HTR-8/SVneo (cell line): ENCODE data around the gene RCOR1.

Experiments
- DNase-seq: peaks from one replicate; pipeline ENCODE4 v3.0.0; 2011; ENCODE audit warnings: low spot score, mixed read lengths; ENCODE audit not compliant: insufficient read length
- FAIRE-seq: peaks from 2 replicates; lab custom pipeline; 2011; peaks lifted over from hg19 to GRCh38; lab: Jason Lieb, UNC

The RCOR1 gene

GRCh38 chr14:102666635-102667034 lies 74.2 kb downstream of the RCOR1 start:
- DNase-seq (no peak), FAIRE-seq (no peak)

- no peak for FAIRE-seq
- no peak for DNase-seq
Measured at GRCh38 chr14:102667703-102668102, 75.3 kb downstream of the RCOR1 start.

DNA sequence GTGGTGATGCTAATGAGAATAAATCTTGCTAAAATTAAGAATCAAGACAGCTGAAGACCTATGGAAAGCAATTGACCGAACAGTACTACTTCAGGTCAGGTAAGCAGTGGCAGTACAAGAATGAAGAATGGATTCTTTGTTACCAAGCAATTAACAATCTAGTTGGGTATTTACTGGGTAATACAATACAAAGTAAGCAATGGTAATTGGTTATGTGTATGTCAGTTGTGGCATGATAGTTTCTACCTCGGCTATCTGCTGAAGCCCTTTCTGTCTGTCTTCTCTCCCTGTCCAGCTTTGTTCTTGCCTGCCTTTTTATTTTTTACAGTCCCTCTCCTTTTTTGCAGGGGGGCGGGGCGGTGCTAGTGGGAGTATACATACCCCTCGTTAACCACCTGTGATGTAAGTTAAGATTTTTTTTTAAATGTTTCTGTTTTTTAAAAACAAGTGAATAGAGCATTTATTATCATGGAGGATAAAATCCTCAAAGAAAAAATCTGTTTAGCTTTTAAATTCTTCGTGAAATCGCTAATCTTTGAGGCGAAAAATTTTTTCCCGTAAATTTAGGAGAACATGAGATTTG lies 75.9 kb downstream of the RCOR1 start:
- no peak for FAIRE-seq
- no peak for DNase-seq

DNA sequence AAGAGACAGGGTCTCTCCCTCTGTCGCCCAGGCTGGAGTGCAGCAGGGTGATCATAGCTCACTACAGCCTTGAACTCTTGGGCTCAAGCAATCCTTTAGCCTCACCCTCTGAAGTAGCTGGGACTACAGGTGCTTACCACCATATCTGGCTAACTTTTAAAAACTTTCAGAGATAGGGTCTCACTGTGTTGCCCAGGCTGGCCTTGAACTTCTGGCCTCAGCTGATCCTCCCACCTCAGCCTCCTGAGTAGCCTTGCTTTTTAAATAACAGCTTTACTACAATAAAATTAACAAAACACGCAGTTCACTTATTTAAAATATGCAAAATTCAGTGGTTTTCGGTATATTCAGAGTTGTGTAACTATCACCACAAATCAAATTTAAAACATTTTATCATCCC lies 79.0 kb downstream of the RCOR1 start:
- FAIRE-seq, result no peak
- DNase-seq, result no peak

DNA sequence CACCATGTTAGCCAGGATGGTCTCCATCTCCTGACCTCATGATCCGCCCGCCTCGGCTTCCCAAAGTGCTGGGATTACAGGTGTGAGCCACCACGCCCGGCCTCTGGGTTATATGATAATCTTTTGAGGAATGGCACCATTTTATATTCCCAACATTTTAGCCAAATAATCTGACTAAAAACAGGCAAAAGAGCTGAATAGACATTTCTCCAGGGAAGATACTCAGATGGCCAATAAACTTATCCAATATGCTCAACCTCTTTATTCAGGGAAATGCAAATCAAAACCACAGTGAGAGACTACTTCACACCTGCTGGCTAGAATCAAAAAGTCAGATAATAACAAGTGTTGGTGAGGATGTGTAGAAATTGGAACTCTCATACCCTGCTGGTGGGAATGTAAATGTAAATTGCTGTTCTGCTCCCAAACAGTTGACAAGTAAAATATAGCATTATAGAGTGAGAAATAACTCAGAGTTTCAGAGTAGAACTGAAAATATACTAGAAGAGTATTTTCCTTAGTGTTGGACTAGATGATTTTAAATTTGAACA lies 80.0 kb downstream of the RCOR1 start:
- no peak for FAIRE-seq
- no peak for DNase-seq

DNA sequence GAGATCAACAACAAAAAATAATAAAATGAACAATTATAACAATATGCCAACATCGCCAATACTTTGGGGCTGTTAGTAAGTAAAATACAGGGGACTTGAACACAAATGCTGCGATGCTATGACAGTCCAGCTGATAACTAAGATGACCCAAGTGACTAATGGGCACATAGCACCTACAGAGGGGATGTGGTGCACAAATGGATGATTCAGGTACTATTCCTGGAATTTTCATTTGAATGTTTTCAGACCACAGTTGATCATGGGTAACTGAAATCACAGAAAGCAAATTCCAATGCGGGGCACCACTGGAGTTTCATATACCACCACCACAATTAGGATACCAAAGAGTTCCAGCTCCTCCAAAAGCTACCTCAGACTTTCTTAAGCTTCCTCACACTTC lies 82.9 kb downstream of the RCOR1 start:
- peak; percentile 29 for DNase-seq
- no peak for FAIRE-seq

GRCh38 chr14:102678394-102678793 lies 85.9 kb downstream of the RCOR1 start:
- FAIRE-seq (no peak), DNase-seq (no peak)

DNA sequence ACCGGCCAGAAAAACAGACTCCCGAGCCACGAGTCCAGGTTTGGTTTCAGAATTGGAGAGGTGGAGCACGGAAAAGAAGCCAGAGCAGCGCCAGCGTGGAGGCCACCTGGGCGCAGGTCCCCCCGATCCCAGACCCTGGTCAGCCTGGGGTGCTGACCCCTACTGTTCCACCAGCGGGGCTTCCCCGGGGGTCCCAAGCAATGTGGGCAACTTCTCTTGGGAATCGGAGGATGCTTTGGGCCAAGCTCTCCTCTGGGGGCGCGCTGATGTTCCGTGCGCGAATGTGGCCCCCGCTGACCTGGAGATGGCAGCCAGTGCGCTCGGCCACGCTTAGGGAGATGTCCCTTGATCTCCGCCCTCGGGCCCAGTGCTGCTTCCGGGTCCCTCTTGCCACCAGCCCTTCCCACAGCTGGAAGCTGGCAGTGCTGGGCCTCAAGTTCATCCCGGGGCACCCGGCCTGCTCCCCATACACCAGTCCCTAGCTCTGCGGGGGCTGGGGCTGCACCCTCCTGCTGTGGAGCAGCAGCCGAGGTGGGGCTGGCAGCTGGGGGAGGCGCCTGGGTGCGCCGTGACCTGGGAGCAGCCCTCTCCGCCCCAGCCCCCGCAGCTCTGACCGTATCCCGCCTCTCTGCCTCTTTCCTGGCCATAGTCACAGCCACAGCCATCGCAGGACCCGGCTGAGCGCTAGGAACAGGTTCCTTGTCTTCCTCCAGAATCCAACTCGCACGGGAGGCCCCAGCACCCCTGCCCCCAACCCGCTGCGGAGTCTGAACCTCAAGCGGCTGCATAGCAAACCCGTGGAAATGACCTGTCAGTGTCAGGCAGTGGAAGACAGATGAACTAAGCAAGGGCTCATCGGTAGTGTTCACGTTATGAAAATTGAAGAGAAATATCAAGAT lies 91.2 kb downstream of the RCOR1 start:
- FAIRE-seq (no peak), DNase-seq (no peak)

- no peak for FAIRE-seq
- DNase-seq, result no peak
Measured at GRCh38 chr14:102684298-102684663, 91.8 kb downstream of the RCOR1 start.

DNA sequence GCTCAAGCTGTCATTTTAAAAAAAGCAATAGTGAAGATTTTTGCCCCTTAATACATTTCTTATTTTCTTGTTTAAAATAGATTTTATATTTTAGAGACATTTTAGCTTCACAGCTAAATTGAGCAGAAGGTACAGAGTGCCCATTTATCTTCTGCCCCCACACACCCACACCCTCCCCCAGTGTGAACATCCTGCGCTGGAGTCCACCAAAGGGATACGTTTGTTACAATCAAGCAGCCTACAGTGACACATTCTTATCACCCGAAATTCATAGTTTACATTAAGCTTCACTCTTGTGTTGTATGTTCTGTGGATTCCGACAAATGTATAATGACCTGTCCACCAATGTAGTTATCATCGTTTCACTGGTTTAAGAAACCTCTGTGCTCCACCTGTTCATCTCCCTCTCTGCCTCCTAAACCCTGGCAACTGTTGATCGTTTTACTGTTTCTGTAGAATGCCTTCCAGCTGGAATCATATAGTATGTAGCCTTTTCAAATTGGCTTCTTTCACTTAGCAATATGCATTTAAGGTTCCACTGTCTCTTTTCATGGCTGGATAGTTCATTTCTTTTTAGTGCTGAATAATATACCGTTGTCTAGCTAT lies 93.8 kb downstream of the RCOR1 start:
- DNase-seq (no peak), FAIRE-seq (no peak)

DNA sequence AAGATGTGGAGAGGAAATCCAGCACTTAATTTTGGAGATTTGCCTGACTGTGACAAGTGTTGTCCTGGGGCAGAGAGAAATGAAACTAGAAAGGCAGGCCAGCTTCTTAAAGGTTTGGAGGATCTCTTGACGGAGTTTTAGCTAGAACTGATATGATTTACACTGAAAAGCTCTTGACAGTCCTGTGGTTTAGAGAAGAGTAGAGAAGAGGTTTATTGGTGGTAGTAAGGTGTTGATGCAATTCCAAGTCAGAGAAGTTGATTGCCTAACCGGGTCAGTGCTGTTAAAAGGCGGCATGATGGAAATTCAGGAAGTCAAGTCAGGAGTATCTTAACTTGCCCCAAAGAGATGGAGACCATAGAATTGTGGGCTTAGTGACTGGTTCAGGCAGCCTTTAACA lies 95.8 kb downstream of the RCOR1 start:
- FAIRE-seq (no peak), DNase-seq (no peak)

DNA sequence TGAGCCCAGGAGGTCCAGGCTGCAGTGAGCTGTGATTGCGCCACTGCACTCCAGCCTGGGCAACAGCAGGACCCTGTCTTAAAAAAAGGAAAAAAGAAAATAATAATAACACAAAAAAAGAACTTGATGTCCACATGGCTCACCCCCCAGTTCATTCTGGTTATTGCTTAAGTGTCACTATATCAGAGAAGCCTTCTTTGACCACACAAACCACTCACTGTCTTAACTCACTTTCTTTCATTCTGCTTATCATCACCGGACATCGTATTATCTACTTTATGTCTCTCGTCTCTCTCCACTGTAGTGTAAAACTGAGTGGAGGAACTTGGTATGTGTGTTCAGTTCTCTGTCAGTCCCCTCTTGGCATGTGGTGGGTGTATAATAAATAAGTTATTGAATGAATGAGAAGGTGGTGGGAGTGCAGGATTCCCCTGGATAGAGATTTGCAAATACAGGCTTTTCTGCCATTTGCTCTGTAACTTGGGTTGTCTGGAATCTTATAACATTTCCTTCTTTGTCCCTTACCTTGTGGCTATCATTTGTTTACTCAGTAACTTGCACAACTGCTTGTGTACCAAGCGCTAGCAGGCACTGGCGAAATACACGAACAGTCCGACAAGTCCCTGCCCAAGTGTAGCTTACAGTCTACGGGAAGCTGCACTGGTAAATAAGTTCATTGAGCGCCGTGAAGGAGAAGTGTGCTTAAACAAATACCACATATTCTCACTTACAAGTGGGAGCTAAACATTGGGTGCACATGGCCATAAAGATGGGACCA lies 98.2 kb downstream of the RCOR1 start:
- DNase-seq (no peak), FAIRE-seq (no peak)

- DNase-seq, result no peak
- FAIRE-seq, result no peak
Measured at GRCh38 chr14:102691763-102692162, 99.3 kb downstream of the RCOR1 start.

DNA sequence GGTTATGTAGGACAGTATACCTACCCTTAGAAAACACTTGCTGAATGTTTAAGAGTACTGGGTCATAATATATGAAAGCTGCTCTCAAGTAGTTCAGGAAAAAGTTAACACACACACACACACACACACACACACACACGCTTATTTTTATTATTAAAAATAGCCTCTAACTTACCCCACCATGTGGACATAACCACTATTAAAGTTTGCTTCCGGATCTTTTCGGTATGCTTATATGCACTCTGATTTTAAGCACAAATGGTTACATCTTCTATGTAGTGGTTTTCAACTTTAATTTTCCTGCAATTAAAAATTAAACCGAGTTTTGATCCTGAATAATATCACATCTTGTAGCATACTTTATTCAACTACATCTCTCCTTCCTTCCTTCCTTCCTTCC lies 99.9 kb downstream of the RCOR1 start:
- FAIRE-seq (no peak), DNase-seq (no peak)

DNA sequence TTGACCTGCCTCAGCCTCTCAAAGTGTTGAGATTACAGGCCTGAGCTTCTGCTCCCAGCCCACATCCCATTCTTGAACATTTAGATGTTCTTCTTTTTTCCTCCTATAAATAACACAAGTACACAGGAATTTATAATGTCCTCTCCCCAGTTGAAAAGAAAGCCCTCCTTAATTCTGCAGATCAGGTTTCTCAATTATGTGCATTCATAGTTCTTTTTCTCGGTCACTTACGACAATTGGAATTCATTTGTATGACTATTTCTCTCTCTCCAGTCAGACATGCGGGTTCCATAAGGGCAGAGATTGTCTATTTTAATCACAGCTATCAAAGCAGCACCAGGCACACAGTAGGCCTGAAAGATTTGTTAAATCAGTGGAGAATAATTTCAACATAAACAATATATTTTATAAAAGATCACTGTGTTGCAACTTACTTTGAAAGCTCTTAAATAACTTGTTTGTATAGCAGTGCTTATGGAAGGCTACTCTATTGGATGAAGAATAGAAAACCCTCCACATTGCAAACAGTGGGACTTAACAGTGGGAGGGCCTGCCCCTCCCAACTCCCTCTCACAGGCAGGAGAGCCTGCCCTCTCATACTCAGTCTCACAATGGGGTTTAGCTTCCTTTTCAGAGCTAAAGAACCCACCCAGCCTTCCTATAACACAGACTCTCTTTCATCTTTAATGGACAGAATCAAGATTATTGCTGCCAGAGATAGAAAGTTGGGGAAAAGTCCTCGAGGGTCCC lies 100.7 kb downstream of the RCOR1 start:
- DNase-seq (no peak), FAIRE-seq (no peak)

DNA sequence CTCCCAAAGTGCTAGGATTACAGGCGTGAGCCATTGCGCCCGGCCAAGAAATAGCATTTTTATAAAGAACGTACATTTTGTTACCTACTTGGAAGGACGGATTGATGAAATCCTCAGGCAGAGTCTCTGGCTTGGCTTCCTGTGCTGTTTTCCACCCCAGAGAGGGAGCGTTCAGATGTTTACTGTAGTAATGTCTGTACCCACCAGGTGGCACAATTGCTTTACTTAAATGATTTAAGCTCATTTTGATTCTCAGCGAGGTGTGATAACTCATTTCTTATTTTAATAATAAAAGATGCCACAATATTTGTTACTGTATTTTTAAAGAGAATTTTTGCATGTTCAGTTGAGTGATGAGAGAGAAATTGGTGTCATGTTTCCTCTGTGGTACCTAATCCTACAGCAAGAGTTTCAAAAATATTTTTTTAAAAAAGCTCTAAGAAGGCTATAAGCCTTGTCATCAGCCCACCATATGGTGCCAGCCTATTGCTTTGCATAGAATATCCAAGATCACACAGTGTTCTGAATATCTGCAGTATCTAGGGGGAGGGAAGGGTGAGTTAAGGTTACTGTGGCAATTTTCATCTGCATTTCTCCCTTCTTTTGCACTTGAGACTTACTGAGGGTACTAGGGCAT lies 102.2 kb downstream of the RCOR1 start:
- FAIRE-seq (no peak), DNase-seq (peak; percentile 79)

GRCh38 chr14:102695167-102695555 lies 102.7 kb downstream of the RCOR1 start:
- FAIRE-seq (no peak), DNase-seq (no peak)

GRCh38 chr14:102696332-102696731 lies 103.9 kb downstream of the RCOR1 start:
- DNase-seq, result no peak
- no peak for FAIRE-seq

DNA sequence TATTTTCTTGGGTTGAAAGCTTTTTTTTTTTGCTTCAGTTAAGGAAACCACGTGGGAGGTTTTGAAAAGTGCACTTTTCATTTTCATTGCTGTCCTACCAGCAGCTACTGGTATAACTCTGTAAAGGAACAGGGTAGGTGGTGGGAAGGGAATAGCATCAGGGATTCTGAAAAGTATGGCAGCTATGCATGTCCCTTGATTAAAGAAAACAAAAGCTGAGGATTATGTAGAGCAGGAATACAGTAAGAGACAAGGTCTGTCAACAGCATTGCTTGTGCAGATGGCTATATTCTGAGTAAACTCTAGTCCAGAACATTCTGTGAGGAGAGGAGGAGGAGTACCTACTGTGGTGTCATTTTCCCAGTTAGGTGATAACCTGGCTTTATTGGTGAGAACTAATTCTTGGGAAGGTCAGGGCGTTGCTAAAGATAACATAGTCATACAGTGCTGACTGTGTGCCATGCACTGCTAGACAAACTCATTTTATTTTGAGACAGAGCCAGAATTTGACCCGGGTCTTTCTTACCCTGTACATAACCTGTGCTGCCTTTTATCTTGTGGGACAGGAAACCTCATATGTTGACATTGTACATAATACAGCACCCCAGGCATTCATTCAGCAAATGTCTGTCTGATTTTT lies 104.5 kb downstream of the RCOR1 start:
- no peak for FAIRE-seq
- no peak for DNase-seq
